ENCODE results near the gene CCDC33.

- TF ChIP-seq POLR2A (IDR thresholded peaks at IDR 0.05) (no peak), CTCF (IDR thresholded peaks at IDR 0.05) (no peak)
These were observed 38.4 kb downstream of the CCDC33 start for GRCh38 chr15:74274470-74275038.
